ENCODE measurements around the gene NUTF2.

Gene NUTF2

DNA sequence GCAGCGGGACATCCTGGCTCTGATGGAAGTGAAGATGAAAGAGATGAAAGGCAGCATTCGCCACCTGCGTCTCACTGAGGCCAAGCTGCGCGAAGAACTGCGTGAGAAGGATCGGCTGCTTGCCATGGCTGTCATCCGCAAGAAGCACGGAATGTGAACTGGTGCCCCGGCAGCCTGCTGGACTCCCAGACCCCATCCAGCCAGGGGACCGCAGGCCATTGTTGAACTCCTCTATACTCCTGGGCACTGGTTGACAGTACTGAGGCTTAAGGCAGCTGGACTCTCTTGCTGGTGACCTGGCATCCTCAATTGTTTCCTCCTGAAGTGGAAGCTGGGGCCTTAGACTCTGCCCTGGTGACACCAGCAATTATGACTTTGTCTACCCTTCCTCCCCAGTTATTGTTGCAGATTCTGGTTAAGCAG is 3.4 kb upstream of the NUTF2 start:
- no peak for DNase-seq (ENCODE audit: low read depth)
- TF ChIP-seq, protein P1, sequence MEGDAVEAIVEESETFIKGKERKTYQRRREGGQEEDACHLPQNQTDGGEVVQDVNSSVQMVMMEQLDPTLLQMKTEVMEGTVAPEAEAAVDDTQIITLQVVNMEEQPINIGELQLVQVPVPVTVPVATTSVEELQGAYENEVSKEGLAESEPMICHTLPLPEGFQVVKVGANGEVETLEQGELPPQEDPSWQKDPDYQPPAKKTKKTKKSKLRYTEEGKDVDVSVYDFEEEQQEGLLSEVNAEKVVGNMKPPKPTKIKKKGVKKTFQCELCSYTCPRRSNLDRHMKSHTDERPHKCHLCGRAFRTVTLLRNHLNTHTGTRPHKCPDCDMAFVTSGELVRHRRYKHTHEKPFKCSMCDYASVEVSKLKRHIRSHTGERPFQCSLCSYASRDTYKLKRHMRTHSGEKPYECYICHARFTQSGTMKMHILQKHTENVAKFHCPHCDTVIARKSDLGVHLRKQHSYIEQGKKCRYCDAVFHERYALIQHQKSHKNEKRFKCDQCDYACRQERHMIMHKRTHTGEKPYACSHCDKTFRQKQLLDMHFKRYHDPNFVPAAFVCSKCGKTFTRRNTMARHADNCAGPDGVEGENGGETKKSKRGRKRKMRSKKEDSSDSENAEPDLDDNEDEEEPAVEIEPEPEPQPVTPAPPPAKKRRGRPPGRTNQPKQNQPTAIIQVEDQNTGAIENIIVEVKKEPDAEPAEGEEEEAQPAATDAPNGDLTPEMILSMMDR (IDR thresholded peaks at IDR 0.05; ENCODE audit: control insufficient read depth, insufficient read depth, low read depth, low read length, missing control alignments): no peak
- peak overlapping the region; percentile 58 for H3K4me3 ChIP-seq (ENCODE audit: control insufficient read depth, low read depth, low read length)

DNA sequence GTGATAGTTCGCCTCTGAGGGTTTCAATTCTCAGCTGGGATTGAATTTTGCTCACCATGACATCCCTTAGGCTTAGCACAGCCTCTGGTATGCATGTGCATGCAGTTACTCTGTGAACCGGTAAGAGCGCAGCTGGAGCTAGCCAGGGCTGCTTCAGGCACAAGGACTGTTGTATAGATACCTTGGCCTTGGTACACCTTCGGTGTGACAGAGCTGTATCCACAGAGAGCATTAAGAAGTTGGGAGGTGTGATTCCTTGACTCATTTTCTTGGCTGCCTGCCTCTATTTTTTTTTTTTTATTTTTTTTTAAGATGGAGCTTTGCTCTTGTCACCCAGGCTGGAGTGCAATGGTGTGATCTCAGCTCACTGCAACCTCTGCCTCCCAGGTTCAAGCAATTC is 2.2 kb upstream of the NUTF2 start:
- no peak overlapping the region for H3K4me3 ChIP-seq (ENCODE audit: control insufficient read depth, low read depth, low read length)
- no peak for DNase-seq (ENCODE audit: low read depth)
- TF ChIP-seq, protein P1 (IDR thresholded peaks at IDR 0.05; ENCODE audit: control insufficient read depth, insufficient read depth, low read depth, low read length, missing control alignments): no peak

DNA sequence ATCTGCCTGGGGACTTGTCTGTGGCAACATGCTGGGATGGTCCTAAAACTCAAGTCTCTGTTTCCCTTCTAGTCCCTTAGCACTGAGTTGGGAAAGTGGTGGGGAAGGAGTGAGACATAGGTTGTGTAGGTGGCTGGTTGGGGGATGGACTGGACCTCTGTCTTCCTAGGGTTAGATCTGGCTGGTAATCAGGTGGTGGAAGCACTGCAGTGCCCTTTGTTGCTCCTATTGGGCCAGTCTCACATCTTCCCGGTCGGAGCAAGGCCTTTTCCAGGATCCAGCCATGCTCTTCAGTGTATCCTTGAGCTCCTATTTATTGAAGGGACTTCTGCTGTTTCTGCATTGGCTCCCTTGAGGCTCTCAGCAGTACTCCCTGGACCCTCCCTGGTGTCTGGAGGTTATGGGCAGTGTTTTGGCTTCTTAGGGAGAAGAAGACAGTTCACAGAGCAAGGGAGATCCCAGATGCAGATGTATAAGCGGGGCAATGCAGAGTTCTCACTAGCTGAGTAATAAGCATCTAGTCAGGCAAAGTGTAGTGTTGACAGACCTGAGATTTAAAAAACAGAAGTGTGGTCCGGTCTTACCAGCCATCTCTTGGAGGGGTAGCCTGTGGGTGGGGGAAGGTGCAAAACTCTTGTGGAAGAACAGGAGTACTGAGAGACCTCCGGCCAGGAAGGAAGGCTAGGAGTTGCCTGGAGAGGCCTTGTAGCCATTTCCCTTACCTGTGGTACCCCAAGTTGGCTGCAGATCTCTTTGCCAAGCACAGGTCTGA is 1.3 kb upstream of the NUTF2 start:
- H3K4me3 ChIP-seq (ENCODE audit: control insufficient read depth, low read depth, low read length): peak overlapping the region; percentile 5; the same call in 1 of the 2 replicates
- TF ChIP-seq, protein P1 (IDR thresholded peaks at IDR 0.05; ENCODE audit: control insufficient read depth, insufficient read depth, low read depth, low read length, missing control alignments): no peak
- DNase-seq (ENCODE audit: low read depth): no peak

DNA sequence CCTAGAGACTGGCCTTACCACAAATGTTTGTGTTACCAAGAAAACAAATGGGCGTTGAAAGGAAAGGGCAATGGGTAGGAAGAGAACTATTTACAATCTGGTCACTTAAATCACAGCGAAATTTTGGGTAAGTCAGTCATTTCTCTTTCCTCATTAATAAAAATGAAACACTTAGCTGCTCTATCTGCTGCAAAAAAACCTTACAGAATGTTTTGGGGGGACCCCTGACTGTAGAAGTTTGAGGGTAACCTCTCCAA is 742 bp upstream of the NUTF2 start:
- TF ChIP-seq, protein P1 (IDR thresholded peaks at IDR 0.05; ENCODE audit: control insufficient read depth, insufficient read depth, low read depth, low read length, missing control alignments): no peak
- peak overlapping the region; percentile 88 for H3K4me3 ChIP-seq (ENCODE audit: control insufficient read depth, low read depth, low read length)
- no peak for DNase-seq (ENCODE audit: low read depth)

DNA sequence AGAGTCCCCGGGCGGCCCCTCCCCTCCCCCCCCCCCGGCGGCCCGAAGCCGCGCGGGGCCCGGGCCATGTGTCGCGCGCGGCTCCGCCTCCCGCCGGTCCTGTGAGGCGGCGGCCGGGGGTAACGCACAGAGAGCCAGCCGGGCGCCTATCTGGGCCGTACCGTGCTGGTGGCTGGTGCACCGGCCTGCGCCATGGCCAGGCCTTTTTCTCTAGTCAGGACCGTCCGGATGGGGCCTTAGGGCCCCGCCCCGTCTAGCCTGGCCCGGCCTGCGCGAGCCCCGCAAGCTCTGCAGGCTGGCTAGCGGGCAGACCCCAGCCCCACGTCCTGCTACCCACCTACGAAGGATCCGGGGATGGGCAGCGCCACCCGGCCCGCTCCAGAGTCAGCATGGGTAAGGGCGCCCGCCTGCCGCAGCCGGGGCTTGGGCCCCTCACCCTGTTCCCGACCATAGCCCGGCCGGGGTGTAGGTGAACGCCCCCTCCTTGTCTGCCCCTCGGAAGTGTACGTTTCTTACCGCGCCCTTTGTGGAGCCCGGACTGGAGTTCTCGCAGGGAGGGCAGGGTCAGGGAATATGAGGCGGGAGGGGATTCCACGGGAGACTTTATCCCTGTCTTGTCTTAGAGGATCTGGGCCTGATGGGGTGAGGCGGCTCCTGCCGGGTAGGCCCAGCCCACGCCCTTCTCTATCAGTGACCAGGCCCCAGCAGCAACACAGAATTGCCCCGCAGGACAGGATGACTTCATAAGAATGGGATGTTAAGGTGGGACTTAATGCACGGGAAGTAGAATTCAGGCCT is 530 bp downstream of the NUTF2 start, which contains the start of gene CENPT:
TSS of gene CENPT (minus strand) at position 630 of the 798 bp plus-strand sequence. CDS start 13,834 bp downstream, outside the sequence.
- peak within 1 kb of the TSS; percentile 88 for H3K4me3 ChIP-seq (ENCODE audit: control insufficient read depth, low read depth, low read length)
- TF ChIP-seq, protein P1 (IDR thresholded peaks at IDR 0.05; ENCODE audit: control insufficient read depth, insufficient read depth, low read depth, low read length, missing control alignments): no peak
- DNase-seq (ENCODE audit: low read depth): no peak

DNA sequence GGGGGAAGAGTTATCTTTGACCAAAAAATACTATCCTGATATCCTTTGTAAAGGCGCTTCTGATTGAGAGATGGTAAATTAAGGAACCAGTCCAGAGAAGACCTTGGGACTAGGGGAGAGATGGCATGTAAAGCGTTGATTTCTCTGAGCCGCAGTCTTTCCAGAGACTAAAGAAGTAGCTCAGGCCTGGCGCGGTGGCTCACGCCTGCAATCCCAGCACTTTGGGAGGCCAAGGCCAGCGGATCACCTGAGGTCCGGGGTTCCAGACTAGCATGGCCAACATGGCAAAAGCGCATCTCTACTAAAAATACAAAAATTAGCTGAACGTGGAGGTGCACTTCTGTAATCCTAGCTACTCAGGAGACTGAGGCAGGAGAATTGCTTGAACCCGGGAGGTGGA is 1.4 kb downstream of the NUTF2 start:
- TF ChIP-seq, protein P1 (IDR thresholded peaks at IDR 0.05; ENCODE audit: control insufficient read depth, insufficient read depth, low read depth, low read length, missing control alignments): no peak
- DNase-seq (ENCODE audit: low read depth): no peak
- H3K4me3 ChIP-seq (ENCODE audit: control insufficient read depth, low read depth, low read length): peak overlapping the region; percentile 88

Measured in AG09309 (cell line).